H1 (cell line): Measurements from ENCODE around the gene MAS1.

ENCODE experiments used
- CEBPB ChIP-seq: IDR thresholded peaks from 2 replicates; pipeline ENCODE4 v1.6.1; 2012; ENCODE audit warnings: low read depth, low read length
- NANOG ChIP-seq: IDR thresholded peaks from 2 replicates; pipeline ENCODE4 v1.6.1; 2011; ENCODE audit warnings: low read length, low read depth, mild to moderate bottlenecking, inconsistent platforms; ENCODE audit not compliant: insufficient read depth, poor library complexity, severe bottlenecking
- POLR2AphosphoS5 ChIP-seq: IDR thresholded peaks from 2 replicates; pipeline ENCODE4 v1.6.1; 2011; ENCODE audit warnings: low read depth, low read length
- TAF1 ChIP-seq: IDR thresholded peaks from 2 replicates; pipeline ENCODE4 v1.6.1; 2011; ENCODE audit warnings: mild to moderate bottlenecking, low read depth, low read length

DNA sequence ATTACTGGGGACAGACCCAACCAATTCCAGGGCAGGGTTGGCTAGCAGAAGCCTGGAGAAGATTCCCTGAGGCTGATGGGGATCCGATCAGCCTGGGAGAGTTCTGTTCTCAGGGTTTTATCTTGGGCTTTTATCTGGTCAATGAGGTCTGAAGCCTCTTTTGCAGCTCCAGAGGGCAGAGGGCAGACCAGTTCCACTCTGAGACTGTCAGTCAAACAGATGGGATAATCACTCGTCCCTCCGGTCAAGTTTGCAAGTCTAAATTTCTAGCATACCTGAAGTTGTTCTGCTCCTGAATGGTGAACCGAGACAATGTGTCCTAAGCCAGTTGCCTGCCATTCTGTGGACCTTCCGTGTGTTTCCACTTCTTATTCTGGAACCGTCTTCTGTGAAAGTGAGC, 3.0 kb upstream of the MAS1 start:
- TF ChIP-seq NANOG (no peak), TAF1 (no peak), CEBPB (no peak), POLR2AphosphoS5 (no peak)
